Epithelial cell of esophagus (primary cell): ENCODE data around the gene SVBP.
A peak's percentile ranks its signal among the peaks of the same experiment; 100 is the strongest.

Source experiments
- DNase-seq: peaks from one replicate; pipeline ENCODE4 v3.0.0; 2010; ENCODE audit warnings: low read depth
- H3K4me3 ChIP-seq: 2 replicates; pipeline ENCODE4 v1.5.1; 2011; ENCODE audit warnings: mild to moderate bottlenecking, low read length, control low read depth
- TF ChIP-seq, protein P1 (sequence below): IDR thresholded peaks from 2 replicates; pipeline ENCODE4 v1.5.1; 2011; ENCODE audit warnings: low read depth, mild to moderate bottlenecking, low read length, control low read depth, inconsistent platforms; ENCODE audit not compliant: insufficient read depth; ENCODE audit errors: missing control alignments

SVBP gene

DNA sequence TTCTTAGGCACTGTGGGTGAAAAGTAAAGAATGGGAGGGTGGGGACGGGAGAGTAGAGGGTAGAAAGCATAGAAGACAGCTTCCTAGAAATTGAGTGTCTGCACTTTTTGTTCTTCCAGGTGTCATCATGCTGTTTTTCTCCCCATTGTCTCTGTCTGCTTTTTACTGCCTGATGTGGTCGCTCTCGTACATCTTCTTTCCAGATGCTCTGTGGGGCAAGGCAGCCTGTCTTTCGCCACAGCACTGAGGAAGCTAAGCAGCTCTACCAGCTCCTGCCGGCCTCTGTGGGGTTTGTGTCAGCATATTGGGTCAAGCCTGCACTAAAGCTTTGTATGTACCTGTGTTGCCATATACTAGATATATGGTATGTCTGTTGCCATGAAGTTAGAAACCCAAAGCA lies 19.2 kb downstream of the SVBP start:
- TF ChIP-seq, protein P1, sequence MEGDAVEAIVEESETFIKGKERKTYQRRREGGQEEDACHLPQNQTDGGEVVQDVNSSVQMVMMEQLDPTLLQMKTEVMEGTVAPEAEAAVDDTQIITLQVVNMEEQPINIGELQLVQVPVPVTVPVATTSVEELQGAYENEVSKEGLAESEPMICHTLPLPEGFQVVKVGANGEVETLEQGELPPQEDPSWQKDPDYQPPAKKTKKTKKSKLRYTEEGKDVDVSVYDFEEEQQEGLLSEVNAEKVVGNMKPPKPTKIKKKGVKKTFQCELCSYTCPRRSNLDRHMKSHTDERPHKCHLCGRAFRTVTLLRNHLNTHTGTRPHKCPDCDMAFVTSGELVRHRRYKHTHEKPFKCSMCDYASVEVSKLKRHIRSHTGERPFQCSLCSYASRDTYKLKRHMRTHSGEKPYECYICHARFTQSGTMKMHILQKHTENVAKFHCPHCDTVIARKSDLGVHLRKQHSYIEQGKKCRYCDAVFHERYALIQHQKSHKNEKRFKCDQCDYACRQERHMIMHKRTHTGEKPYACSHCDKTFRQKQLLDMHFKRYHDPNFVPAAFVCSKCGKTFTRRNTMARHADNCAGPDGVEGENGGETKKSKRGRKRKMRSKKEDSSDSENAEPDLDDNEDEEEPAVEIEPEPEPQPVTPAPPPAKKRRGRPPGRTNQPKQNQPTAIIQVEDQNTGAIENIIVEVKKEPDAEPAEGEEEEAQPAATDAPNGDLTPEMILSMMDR, result no peak
- DNase-seq, result no peak
- no peak overlapping the region for H3K4me3 ChIP-seq

- H3K4me3 ChIP-seq, result no peak overlapping the region
- TF ChIP-seq, protein P1, result no peak
- no peak for DNase-seq
Measured at GRCh38 chr1:42797414-42797813, 19.8 kb downstream of the SVBP start.

DNA sequence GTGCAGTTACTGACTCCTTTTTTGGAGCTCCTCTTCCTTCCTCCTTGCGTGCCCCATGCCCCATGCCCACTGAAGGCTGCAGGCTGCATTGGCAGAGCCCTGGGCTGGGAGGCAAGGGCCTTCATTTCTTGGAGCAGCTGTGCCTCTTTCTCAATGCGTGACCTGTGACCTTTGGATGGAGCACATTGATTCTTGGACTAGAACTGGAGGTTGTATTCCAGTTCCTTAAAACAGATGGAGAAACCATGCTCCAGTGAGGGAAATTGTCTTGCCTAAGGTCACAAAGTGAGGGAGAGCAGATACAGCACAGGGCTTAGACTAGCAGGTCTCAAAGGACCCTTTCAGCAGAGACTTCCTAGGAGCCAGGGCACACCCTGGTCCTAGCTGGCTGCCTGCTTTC lies 23.4 kb downstream of the SVBP start:
- TF ChIP-seq, protein P1, result no peak
- DNase-seq, result no peak
- H3K4me3 ChIP-seq, result no peak overlapping the region

DNA sequence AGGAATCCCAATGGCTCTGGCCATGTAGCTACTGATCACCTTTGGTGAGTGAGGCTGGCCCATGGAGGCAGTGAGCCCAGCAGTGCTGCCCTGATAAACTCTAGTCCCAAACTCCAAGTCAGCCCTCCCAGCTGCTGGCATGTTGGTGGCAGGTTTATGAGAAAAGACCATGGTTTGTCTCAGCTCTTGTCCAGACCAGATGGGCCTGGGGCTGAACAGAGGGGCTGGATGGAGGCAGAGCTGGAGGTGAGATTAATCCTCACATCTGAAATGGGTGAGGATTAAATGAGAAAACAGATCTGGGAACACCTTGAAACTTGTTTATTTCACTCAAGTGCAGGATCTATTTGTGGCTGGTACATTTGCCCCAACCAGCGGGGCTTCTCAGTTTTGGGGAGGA lies 29.2 kb downstream of the SVBP start:
- no peak for DNase-seq
- TF ChIP-seq, protein P1, result no peak
- H3K4me3 ChIP-seq, result no peak overlapping the region

GRCh38 chr1:42786097-42786496 lies 31.1 kb downstream of the SVBP start:
- H3K4me3 ChIP-seq, result no peak overlapping the region
- TF ChIP-seq, protein P1, result no peak
- no peak for DNase-seq

- no peak for DNase-seq
- H3K4me3 ChIP-seq, result peak within 1 kb of the TSS; percentile 22
- TF ChIP-seq, protein P1, result no peak
Measured at GRCh38 chr1:42784946-42785693, 32.1 kb downstream of the SVBP start, which contains the start of gene TMEM269. Gene TMEM269, plus strand, starts transcription at chr1:42784991. Its CDS starts 4,903 bp downstream, at chr1:42789894.

DNA sequence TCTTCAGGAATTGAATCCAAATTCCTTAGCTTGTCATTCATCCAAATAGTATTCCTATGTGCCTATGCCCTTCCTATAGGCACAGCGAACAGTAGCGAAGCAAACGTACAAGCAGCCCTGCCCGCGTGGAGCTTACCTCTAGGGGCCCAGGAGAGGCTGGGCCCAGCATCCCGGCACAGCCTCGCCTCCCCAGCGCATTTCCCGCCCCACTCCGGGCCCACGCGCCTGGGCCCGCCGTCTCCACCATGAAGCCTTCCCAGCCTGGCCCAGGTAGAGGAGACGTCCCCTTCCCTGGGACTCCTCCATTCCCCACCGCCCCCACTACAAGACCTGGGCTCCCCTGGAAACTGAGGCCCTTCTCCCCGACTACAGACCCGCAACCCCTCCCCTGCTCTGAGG lies 32.7 kb downstream of the SVBP start:
- TF ChIP-seq, protein P1, result no peak
- no peak overlapping the region for H3K4me3 ChIP-seq

More for the DNA sequence above, 32.7 kb downstream of the SVBP start:
- DNase-seq, result no peak
